ENCODE measurements around the gene LRSAM1.

LRSAM1 gene

GRCh38 chr9:127519301-127520166 lies 68.2 kb downstream of the LRSAM1 start:
- peak; percentile 98 for DNase-seq

- peak; percentile 90 for DNase-seq
Measured at GRCh38 chr9:127520941-127521918, 69.9 kb downstream of the LRSAM1 start.

GRCh38 chr9:127521919-127522304 lies 70.6 kb downstream of the LRSAM1 start:
- no peak for DNase-seq

- DNase-seq, result peak; percentile 33
Measured at GRCh38 chr9:127522727-127523126, 71.4 kb downstream of the LRSAM1 start.

GRCh38 chr9:127523312-127523851 lies 72.1 kb downstream of the LRSAM1 start:
- DNase-seq, result peak; percentile 49

GRCh38 chr9:127524373-127524772 lies 73.1 kb downstream of the LRSAM1 start:
- DNase-seq, result peak; percentile 44

GRCh38 chr9:127525401-127526188 lies 74.3 kb downstream of the LRSAM1 start:
- DNase-seq, result peak; percentile 67

- no peak for DNase-seq
Measured at GRCh38 chr9:127526655-127527559, 75.6 kb downstream of the LRSAM1 start.

GRCh38 chr9:127527560-127528268 lies 76.4 kb downstream of the LRSAM1 start:
- DNase-seq, result no peak

GRCh38 chr9:127528422-127529251 lies 77.3 kb downstream of the LRSAM1 start:
- no peak for DNase-seq

GRCh38 chr9:127529671-127530070 lies 78.4 kb downstream of the LRSAM1 start:
- DNase-seq, result no peak

- no peak for DNase-seq
Measured at GRCh38 chr9:127530206-127530941, 79.1 kb downstream of the LRSAM1 start.

- no peak for DNase-seq
Measured at GRCh38 chr9:127531676-127532075, 80.4 kb downstream of the LRSAM1 start.

- no peak for DNase-seq
Measured at GRCh38 chr9:127534250-127534906, 83.1 kb downstream of the LRSAM1 start.

- no peak for DNase-seq
Measured at GRCh38 chr9:127534931-127535330, 83.6 kb downstream of the LRSAM1 start.

- DNase-seq, result no peak
Measured at GRCh38 chr9:127535396-127535795, 84.1 kb downstream of the LRSAM1 start.

GRCh38 chr9:127535834-127536233 lies 84.5 kb downstream of the LRSAM1 start:
- DNase-seq, result no peak

- no peak for DNase-seq
Measured at GRCh38 chr9:127536499-127536898, 85.2 kb downstream of the LRSAM1 start.
